Measurements from ENCODE around the gene FURIN.
"Not testable (repeated sequence)": the region's sequence is repeated elsewhere in the genome, so short reads cannot be mapped to it uniquely, and the experiment has no call there.

FURIN gene

DNA sequence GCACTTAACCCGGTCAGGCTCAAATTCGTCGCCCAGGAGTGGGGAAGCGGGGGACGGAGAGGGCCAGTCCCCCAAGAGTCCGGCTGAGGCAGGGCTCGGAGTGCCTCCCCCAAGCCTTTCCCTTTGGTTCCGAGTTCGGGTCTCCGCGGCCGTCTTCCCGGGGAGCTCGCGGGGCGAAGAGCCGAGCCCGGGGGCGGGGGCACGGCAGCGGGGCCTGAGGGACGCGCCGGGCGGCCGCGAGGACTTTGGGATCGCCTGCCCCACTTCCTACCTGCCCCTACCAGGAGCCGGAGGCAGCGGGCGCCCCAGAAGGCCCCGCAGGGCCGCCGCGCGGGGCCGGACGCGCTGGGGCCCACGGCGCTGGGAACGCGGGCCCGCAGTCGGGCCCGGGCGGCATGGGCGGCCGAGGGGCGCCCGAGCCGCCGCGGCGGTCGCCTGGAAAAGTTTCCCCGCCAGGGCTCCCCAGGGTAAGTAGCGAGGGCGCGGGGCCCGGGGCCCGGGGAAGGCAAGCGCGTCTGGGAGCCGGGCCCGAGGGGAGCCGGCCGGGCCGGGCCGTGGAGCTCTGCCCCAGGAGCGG lies 2.8 kb downstream of the FURIN start:
- DNase-seq = no peak

DNA sequence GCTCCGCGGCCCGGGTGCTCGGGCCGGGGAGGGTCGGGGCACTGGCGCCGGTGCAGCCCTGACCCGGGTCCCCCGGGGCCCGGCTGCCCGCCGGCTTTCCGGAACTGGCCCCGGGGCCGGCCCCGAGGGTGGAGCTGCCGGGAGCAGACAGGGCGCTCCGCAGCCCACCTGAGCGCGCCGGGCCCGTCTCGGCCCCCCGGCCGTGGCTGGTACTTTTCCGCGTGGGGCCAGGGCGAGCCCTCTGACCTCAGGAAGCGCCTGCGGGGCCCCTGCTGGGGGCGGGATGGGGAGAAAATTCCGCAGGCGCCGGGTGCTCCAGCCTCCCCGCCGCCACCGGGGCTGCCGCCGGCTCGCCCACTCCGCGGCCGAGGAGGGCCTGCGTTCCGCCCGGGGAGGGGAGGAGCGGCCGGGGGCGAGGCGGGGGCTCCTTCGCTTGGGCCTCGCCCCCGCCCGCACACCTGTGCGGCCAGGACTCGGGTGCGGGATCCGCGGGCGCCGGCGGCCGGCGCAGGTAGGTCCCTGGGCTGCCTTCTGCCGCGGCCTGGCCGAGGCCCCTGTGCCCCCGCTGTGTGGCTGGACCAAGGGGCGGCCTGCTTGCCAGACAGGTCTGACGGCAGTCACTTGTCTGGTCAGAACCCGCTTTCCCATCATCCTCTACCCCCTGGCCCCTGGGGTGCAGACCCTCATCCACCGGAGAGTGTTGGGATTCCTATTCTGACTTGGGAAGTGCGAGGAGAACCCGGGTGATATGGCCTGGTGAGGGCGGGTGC lies 3.5 kb downstream of the FURIN start:
- no peak for DNase-seq

DNA sequence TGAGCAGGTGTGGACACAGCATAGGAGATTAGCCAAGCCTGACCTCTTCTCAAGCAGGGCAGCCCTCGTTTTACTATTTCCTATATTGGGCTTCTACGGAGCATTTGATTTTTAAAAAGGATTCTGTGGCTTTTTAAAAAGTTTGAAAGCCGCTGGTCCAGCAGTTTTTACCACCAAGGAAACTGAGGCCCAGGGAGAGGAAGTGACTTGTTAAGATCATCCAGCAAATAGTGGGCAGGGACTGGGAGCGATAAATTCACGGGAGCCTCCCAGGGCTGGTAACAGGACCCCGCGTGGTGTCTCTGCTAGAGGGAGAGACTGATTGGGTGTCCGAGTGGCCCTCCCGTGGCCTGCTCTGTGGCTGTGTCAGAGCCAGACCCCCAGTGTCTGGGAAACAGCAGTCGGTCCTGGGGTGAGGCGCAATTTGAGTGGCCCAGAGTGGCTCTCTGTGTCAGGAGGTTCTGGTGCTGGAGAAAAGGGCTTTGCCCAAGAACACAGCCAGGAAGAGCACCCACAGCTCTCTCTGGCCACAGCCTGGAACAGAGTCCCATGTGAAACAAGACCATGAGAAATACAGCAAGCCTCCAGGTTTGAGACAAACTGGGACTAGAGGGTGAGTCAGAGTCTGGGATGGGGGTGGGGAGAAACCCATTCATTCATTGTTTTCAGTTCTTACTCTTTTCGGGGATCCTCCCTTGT lies 4.2 kb downstream of the FURIN start:
- DNase-seq = peak; percentile 79

DNA sequence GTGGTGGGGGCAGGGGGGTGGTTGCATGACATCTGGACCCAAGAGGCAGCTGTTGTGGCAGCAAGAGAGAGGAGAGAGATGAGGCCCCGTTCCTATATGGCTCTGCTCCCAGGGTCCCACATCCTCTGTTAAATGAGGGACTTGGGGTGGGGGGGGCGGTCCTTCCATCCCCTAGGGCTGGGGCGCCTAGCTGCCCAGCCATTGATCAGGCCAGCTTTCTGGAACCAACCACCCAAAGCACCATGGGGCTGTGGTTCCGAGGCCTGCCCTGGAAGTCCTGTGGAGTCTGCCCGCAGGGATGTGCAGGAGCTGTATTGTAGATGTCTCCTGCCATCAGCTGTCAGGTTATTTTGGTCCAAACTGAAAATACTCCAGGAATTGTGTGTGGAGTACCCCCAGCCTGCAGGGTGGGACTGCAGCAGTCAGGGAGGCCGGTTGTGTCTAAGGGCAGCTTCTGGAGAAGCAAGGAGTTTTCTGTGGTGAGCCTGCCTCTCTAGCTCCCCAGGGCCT lies 5.2 kb downstream of the FURIN start:
- DNase-seq = no peak

DNA sequence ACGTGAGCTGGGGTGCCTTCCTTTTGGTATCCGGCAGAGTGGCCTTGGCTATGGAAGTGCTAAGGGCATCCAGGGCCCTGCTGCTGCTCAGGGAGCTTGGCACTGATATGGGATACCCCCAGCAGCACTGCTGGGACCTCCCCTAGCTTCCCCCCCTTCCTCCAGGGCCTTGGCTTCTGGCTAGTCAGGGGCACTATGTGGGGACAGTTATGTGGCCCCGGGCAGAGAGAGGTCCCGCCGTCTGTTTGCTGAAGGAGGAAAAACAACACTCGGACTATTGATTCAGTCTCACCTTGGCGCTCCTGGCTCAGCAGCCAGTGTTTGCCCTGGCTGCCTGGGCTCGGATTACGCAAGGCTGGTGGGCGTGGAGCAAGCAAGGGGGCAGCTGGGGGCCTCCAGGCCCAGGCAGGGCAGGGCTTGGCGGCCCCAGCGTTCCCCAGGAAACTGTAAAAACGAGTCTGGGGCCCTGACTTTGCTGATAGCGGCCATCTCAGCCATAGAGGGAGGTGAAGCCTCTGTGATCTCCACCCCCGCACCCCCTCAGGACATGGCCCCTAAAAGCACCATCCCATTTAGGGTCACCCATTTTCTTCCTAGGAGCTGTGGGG lies 5.7 kb downstream of the FURIN start:
- DNase-seq = no peak

DNA sequence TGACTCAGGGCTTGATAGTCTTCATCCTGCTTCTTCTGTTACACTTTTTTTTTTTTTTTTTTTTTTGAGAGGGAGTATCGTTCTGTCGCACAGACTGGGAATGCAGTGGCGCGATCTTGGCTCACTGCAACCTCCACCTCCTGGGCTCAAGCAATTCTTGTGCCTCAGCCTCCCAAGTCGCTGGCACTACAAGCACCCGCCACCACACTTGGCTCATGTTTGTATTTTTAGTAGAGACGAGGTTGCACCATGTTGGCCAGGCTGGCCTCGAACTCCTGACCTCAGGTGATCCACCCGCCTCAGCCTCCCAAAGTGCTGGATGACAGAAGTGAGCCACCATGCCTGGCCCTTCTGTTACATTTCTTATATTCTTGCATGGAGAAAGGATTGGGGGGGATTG lies 6.6 kb downstream of the FURIN start:
- DNase-seq = not testable (repeated sequence)

DNA sequence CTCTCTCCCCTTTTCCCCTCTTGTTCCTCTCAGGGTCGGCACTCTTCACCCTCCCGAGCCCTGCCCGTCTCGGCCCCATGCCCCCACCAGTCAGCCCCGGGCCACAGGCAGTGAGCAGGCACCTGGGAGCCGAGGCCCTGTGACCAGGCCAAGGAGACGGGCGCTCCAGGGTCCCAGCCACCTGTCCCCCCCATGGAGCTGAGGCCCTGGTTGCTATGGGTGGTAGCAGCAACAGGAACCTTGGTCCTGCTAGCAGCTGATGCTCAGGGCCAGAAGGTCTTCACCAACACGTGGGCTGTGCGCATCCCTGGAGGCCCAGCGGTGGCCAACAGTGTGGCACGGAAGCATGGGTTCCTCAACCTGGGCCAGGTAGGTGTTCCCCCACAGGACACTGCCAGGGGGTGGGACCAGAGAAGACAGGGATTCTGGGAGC lies 7.2 kb downstream of the FURIN start:
- no peak for DNase-seq

DNA sequence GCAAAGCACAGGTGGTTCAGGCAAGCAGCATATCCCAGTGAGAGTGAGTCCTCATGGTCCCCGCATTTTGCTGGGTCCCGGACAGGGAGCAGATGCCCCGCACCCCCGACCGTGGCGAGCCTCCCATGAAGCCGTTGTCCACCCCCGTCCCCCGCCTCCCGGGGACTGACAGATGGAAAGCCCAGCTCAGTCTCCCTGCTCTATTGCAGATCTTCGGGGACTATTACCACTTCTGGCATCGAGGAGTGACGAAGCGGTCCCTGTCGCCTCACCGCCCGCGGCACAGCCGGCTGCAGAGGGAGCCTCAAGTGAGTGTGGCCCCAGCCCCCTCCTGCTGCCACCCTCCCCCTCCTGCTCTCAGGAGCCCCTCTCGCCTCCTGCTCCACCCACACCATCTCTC lies 7.7 kb downstream of the FURIN start:
- DNase-seq = no peak

DNA sequence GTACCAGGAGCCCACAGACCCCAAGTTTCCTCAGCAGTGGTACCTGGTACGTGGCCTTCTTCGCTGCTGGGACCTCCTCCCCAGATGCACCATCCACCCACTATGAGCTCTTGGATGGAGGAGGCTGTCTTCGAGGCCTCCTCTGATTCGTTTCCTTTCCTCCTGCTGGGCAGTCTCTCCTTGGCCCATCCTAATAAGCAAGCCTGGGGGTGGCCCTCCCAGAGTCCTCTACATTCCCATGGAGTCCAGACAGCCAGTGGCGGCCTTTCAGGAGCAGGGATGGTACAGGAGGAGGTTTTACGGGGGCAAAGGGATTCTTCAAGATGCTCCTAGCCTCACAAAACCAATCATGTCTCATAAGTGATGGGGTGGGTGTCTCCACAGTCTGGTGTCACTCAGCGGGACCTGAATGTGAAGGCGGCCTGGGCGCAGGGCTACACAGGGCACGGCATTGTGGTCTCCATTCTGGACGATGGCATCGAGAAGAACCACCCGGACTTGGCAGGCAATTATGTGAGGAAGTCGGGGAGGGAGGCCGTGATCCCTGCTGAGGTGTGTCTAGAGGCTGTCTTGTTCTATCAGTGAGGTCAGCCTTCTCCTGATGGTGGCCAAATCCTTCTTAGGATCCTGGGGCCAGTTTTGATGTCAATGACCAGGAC lies 8.3 kb downstream of the FURIN start:
- no peak for DNase-seq

DNA sequence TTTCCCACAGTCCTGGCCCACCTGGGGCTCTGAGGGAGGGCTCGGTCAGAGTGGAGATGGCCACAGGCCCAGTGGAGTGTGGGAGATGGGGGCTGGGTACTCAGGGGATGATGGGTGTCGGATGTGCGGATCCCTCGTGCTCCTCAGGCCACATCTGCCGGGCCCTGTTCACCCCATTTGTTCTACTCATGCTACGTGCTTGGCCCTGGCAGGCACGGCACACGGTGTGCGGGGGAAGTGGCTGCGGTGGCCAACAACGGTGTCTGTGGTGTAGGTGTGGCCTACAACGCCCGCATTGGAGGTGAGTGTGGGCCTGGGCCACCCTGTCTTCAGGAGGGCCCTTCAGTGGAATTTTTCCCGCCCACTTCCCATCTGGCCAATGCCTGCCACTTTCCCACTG lies 8.9 kb downstream of the FURIN start:
- no peak for DNase-seq

DNA sequence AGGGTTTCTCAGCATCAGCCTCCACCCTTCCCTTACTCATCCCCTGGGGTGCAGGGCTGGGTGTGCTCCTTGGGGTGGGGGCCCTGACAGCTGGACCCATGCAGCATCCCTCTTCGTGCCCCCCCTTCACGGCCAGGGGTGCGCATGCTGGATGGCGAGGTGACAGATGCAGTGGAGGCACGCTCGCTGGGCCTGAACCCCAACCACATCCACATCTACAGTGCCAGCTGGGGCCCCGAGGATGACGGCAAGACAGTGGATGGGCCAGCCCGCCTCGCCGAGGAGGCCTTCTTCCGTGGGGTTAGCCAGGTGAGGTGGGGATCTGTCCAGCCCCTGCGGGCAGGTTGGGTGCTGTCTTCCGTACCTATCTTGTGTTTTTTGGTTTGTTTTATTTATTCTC lies 9.6 kb downstream of the FURIN start:
- DNase-seq = no peak

DNA sequence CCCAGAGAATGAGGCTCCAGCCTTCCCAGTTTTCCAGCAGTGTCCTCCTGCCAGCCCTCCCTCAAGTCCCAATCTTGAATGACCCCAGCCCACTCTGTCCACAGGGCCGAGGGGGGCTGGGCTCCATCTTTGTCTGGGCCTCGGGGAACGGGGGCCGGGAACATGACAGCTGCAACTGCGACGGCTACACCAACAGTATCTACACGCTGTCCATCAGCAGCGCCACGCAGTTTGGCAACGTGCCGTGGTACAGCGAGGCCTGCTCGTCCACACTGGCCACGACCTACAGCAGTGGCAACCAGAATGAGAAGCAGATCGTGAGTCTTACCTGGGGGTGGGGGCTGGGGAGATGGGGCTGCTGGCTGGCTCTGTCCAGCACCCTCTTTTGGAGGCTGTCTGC lies 10.3 kb downstream of the FURIN start:
- no peak for DNase-seq

DNA sequence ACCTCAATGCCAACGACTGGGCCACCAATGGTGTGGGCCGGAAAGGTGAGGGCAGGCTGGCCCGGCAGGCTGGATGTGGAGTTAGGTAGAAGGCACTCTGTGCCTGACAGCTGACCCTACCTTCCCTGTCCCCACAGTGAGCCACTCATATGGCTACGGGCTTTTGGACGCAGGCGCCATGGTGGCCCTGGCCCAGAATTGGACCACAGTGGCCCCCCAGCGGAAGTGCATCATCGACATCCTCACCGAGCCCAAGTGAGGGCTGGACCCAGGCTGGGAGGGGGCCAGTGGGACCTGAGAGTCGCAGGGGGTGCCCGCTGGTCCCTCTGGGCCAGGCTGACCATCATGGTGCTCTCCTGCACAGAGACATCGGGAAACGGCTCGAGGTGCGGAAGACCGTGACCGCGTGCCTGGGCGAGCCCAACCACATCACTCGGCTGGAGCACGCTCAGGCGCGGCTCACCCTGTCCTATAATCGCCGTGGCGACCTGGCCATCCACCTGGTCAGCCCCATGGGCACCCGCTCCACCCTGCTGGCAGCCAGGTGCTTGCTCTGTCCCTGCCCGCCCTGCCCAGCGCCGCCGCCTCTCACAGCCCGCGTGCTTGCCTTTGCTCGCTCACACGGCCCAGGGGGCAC lies 11.5 kb downstream of the FURIN start:
- no peak for DNase-seq

DNA sequence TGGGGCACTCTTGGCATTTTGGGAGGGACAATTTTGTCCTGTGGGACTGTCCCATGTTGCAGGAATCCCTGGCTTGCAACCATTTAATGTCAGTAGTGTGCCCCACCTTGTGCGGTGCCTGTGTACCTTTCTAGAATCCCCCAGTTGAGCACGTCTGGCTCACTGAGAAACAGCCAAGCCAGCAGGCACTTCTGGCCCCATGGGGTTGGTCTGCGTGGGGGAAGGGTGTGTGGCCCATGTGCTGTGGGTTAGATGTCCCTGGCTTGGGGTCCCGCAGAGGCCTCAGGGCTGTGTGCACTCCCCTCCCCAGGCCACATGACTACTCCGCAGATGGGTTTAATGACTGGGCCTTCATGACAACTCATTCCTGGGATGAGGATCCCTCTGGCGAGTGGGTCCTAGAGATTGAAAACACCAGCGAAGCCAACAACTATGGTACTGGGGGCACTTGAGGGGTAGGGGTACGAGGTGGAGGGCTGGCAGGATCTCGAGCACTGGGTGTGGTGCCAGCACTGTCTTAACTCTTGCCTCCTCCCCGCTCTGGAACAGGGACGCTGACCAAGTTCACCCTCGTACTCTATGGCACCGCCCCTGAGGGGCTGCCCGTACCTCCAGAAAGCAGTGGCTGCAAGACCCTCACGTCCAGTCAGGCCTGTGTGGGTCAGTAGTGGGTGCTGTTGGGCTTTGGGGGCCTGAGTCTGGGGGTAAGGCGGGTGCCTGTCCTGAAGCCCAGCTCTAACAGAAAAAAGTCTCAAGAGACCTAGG lies 12.2 kb downstream of the FURIN start:
- DNase-seq = no peak

DNA sequence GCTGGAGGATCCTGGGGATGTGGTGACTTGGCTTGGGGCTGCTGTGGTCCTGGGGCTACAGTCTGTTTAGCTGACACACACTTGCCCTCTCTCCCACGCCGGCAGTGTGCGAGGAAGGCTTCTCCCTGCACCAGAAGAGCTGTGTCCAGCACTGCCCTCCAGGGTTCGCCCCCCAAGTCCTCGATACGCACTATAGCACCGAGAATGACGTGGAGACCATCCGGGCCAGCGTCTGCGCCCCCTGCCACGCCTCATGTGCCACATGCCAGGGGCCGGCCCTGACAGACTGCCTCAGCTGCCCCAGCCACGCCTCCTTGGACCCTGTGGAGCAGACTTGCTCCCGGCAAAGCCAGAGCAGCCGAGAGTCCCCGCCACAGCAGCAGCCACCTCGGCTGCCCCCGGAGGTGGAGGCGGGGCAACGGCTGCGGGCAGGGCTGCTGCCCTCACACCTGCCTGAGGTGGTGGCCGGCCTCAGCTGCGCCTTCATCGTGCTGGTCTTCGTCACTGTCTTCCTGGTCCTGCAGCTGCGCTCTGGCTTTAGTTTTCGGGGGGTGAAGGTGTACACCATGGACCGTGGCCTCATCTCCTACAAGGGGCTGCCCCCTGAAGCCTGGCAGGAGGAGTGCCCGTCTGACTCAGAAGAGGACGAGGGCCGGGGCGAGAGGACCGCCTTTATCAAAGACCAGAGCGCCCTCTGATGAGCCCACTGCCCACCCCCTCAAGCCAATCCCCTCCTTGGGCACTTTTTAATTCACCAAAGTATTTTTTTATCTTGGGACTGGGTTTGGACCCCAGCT lies 13.0 kb downstream of the FURIN start:
- DNase-seq = no peak

DNA sequence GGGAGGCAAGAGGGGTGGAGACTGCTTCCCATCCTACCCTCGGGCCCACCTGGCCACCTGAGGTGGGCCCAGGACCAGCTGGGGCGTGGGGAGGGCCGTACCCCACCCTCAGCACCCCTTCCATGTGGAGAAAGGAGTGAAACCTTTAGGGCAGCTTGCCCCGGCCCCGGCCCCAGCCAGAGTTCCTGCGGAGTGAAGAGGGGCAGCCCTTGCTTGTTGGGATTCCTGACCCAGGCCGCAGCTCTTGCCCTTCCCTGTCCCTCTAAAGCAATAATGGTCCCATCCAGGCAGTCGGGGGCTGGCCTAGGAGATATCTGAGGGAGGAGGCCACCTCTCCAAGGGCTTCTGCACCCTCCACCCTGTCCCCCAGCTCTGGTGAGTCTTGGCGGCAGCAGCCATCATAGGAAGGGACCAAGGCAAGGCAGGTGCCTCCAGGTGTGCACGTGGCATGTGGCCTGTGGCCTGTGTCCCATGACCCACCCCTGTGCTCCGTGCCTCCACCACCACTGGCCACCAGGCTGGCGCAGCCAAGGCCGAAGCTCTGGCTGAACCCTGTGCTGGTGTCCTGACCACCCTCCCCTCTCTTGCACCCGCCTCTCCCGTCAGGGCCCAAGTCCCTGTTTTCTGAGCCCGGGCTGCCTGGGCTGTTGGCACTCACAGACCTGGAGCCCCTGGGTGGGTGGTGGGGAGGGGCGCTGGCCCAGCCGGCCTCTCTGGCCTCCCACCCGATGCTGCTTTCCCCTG lies 13.8 kb downstream of the FURIN start:
- no peak for DNase-seq

DNA sequence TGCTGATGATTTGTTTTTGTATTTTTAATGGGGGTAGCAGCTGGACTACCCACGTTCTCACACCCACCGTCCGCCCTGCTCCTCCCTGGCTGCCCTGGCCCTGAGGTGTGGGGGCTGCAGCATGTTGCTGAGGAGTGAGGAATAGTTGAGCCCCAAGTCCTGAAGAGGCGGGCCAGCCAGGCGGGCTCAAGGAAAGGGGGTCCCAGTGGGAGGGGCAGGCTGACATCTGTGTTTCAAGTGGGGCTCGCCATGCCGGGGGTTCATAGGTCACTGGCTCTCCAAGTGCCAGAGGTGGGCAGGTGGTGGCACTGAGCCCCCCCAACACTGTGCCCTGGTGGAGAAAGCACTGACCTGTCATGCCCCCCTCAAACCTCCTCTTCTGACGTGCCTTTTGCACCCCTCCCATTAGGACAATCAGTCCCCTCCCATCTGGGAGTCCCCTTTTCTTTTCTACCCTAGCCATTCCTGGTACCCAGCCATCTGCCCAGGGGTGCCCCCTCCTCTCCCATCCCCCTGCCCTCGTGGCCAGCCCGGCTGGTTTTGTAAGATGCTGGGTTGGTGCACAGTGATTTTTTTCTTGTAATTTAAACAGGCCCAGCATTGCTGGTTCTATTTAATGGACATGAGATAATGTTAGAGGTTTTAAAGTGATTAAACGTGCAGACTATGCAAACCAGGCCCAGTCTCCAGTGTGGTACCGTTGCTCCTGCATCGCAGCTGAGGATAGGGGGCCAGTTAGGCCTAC lies 14.6 kb downstream of the FURIN start:
- no peak for DNase-seq

DNA sequence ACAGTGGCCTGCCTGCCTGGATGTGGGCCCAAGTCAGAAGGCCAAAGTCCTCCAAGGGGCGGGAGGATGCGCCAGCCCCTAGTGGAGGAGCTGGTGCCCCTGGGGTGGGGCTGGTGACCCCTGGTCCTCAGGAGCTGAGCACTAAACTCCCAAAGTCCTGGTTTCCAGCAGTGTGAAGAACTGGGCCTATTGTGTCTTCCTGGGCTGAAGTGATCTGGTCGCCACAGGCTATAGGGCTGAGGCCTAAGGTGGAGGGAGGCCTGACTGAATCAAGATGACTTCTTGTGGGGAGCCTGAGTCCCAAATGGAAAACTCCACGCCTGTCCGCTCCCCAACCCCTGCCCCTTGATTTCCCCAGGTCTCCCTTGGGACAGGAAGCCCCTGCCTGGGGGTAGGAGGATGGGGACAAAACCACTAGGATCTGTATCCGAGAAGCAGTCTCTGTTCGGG lies 15.2 kb downstream of the FURIN start:
- DNase-seq = no peak
